IMR-90 (cell line): ENCODE measurements around the gene PPY. TPM values are rescaled to one million over a fixed set of nuclear protein-coding genes. Genes with fewer than 3 reads are reported as not detected.

Experiments used
- ATAC-seq: fragments of 200-7000 bp; cut with Tn5 transposase; 2 replicates; pipeline ENCODE4 v1.9.1; 2020; ENCODE audit warnings: low read depth, mild to moderate bottlenecking, moderate library complexity
- BruUV-seq: library from RNA; stranded (reverse); fragments of 400-500 nt; replicated peaks from 2 replicates; lab custom pipeline; 2021; lab: Mats Ljungman, UMichigan
- CTCF ChIA-PET: fragments of 300-600 bp; formaldehyde crosslinking; extraction: SDS; loops from one replicate; lab custom pipeline; 2021; ENCODE audit warnings: antibody characterized with exemption; lab: Yijun Ruan, JAX
- POLR2A ChIA-PET: fragments of 300-600 bp; sonication (Branson Sonifier 250); formaldehyde crosslinking; loops from one replicate; lab custom pipeline; 2022; ENCODE audit warnings: antibody characterized with exemption; ENCODE audit not compliant: unreplicated experiment; lab: Charles Lee
- DNase-seq: peaks from one replicate; pipeline ENCODE4 v3.0.0; 2013
- H2AFZ ChIP-seq: replicated peaks from 2 replicates; pipeline ENCODE3; 2013; ENCODE audit warnings: low read length, mild to moderate bottlenecking; ENCODE audit not compliant: poor library complexity
- H2AK5ac ChIP-seq: 2 replicates; pipeline ENCODE4 v1.6.1; 2013; ENCODE audit warnings: low read depth, low read length, inconsistent platforms
- H2AK9ac ChIP-seq: replicated peaks from 2 replicates; pipeline ENCODE3; 2013; ENCODE audit warnings: mild to moderate bottlenecking, low read depth, low read length, moderate library complexity; ENCODE audit not compliant: poor library complexity
- H2BK120ac ChIP-seq: 2 replicates; pipeline ENCODE4 v1.6.1; 2013; ENCODE audit warnings: low read depth, low read length, inconsistent platforms
- H2BK15ac ChIP-seq: 3 replicates; pipeline ENCODE4 v1.6.1; 2013; ENCODE audit warnings: low read depth, low read length, inconsistent platforms
- H2BK20ac ChIP-seq: 2 replicates; pipeline ENCODE4 v1.6.1; 2013; ENCODE audit warnings: low read depth, mild to moderate bottlenecking, inconsistent platforms, low read length, moderate library complexity
- H2BK5ac ChIP-seq: 2 replicates; pipeline ENCODE4 v1.6.1; 2013; ENCODE audit warnings: mild to moderate bottlenecking, low read depth, low read length, inconsistent platforms; ENCODE audit not compliant: poor library complexity, severe bottlenecking
- H3K14ac ChIP-seq: replicated peaks from 2 replicates; pipeline ENCODE4 v1.6.1; 2013; ENCODE audit warnings: low read depth, low read length, inconsistent platforms
- H3K18ac ChIP-seq: 2 replicates; pipeline ENCODE4 v1.6.1; 2013; ENCODE audit warnings: low read depth, low read length, control low read depth
- H3K23ac ChIP-seq: 2 replicates; pipeline ENCODE4 v1.6.1; 2013; ENCODE audit warnings: low read depth, low read length, inconsistent platforms
- H3K27ac ChIP-seq: 2 replicates; pipeline ENCODE4 v1.5.1; 2013; ENCODE audit warnings: mild to moderate bottlenecking, control low read depth, low read length; ENCODE audit not compliant: insufficient read depth
- H3K27me3 ChIP-seq: 2 replicates; pipeline ENCODE4 v1.6.1; 2013; ENCODE audit warnings: low read length; ENCODE audit not compliant: control insufficient read depth, insufficient read depth
- H3K36me3 ChIP-seq: 2 replicates; pipeline ENCODE4 v1.6.1; 2013; ENCODE audit warnings: low read length, mixed read lengths; ENCODE audit not compliant: control insufficient read depth, insufficient read depth
- H3K4ac ChIP-seq: 2 replicates; pipeline ENCODE4 v1.6.1; 2013; ENCODE audit warnings: low read depth, low read length, inconsistent platforms
- H3K4me1 ChIP-seq: 2 replicates; pipeline ENCODE4 v1.6.1; 2013; ENCODE audit warnings: low read length, mixed read lengths; ENCODE audit not compliant: control insufficient read depth, insufficient read depth
- H3K4me2 ChIP-seq: 2 replicates; pipeline ENCODE4 v1.6.1; 2013; ENCODE audit warnings: low read depth, mild to moderate bottlenecking, control low read depth, low read length, moderate library complexity
- H3K4me3 ChIP-seq: 2 replicates; pipeline ENCODE4 v1.5.1; 2013; ENCODE audit warnings: low read depth, mild to moderate bottlenecking, control low read depth, low read length, moderate library complexity; ENCODE audit not compliant: insufficient read depth
- H3K56ac ChIP-seq: 2 replicates; pipeline ENCODE4 v1.6.1; 2013; ENCODE audit warnings: low read length, inconsistent platforms; ENCODE audit not compliant: insufficient read depth; ENCODE audit errors: extremely low read depth
- H3K79me1 ChIP-seq, 2 experiments: 2 replicates each; pipeline ENCODE4 v1.6.1; 2013; ENCODE audit warnings: low read length in 2 of 2, inconsistent platforms in 1 of 2, low read depth in 1 of 2
- H3K9ac ChIP-seq: 2 replicates; pipeline ENCODE4 v1.6.1; 2013; ENCODE audit warnings: low read depth, low read length, control low read depth
- H3K9me1 ChIP-seq: 2 replicates; pipeline ENCODE4 v1.6.1; 2013; ENCODE audit warnings: low read length, inconsistent platforms; ENCODE audit not compliant: insufficient read depth
- H3K9me3 ChIP-seq: 2 replicates; pipeline ENCODE4 v1.6.1; 2013; ENCODE audit warnings: low read length; ENCODE audit not compliant: control insufficient read depth, insufficient read depth
- H4K20me1 ChIP-seq: 2 replicates; pipeline ENCODE4 v1.6.1; 2013; ENCODE audit warnings: low read length, inconsistent platforms; ENCODE audit not compliant: insufficient read depth
- H4K5ac ChIP-seq: 2 replicates; pipeline ENCODE4 v1.6.1; 2013; ENCODE audit warnings: mild to moderate bottlenecking, low read depth, low read length, control low read depth
- H4K8ac ChIP-seq, 2 experiments: 2 replicates each; pipeline ENCODE4 v1.6.1; 2013; ENCODE audit warnings: low read depth in 2 of 2, low read length in 2 of 2, control low read depth in 1 of 2, inconsistent platforms in 1 of 2
- H4K91ac ChIP-seq: 2 replicates; pipeline ENCODE4 v1.6.1; 2013; ENCODE audit warnings: low read depth, low read length, inconsistent platforms; ENCODE audit not compliant: insufficient read depth
- BHLHE40 ChIP-seq: fragments of 150-350 bp; IDR thresholded peaks from 2 replicates; pipeline ENCODE4 v1.6.1; 2016; ENCODE audit warnings: mild to moderate bottlenecking, low read depth, low read length
- CHD1 ChIP-seq: IDR thresholded peaks from 2 replicates; pipeline ENCODE4 v1.6.1; 2012; ENCODE audit warnings: low read depth, low read length, improper control_type of control experiment
- CTCF ChIP-seq: conservative IDR thresholded peaks from 2 replicates; pipeline ENCODE4 v1.5.1; 2012; ENCODE audit warnings: mild to moderate bottlenecking, low read depth, low read length, improper control_type of control experiment
- FOS ChIP-seq: fragments of 150-350 bp; IDR thresholded peaks from 2 replicates; pipeline ENCODE4 v1.6.1; 2016; ENCODE audit warnings: low read depth, low read length
- MAFK ChIP-seq: IDR thresholded peaks from 2 replicates; pipeline ENCODE4 v1.6.1; 2012; ENCODE audit warnings: low read depth, low read length, improper control_type of control experiment
- RAD21 ChIP-seq: IDR thresholded peaks from 2 replicates; pipeline ENCODE4 v1.6.1; 2012; ENCODE audit warnings: low read length, improper control_type of control experiment
- RCOR1 ChIP-seq: IDR thresholded peaks from 2 replicates; pipeline ENCODE4 v1.6.1; 2012; ENCODE audit warnings: mild to moderate bottlenecking, low read length, improper control_type of control experiment; ENCODE audit not compliant: insufficient replicate concordance
- RFX5 ChIP-seq: IDR thresholded peaks from 2 replicates; pipeline ENCODE4 v1.8.0; 2012; ENCODE audit warnings: low read depth, mild to moderate bottlenecking, low read length, moderate library complexity
- SMC3 ChIP-seq: fragments of 150-350 bp; IDR thresholded peaks from 2 replicates; pipeline ENCODE4 v1.6.1; 2016; ENCODE audit warnings: low read depth, mild to moderate bottlenecking, antibody characterized with exemption, low read length, moderate library complexity
- WGBS, 2 experiments: methylation state at CpG; one replicate each; pipeline versions ENCODE4 v1.1.5 to v1.1.7; 2013; ENCODE audit warnings: missing lambda C conversion rate in 2 of 2; ENCODE audit not compliant: insufficient read length in 1 of 2; ENCODE audit errors: extremely low coverage in 2 of 2; 5-methylcytosine and 5-hydroxymethylcytosine counted together
- dilution Hi-C: fragments of 300-500 bp; cut with HindIII; formaldehyde crosslinking; loops from one replicate; pipeline ENCODE4 v1.14.3; 2018; ENCODE audit warnings: low sequenced_read_pairs; ENCODE audit not compliant: unreplicated experiment
- in situ Hi-C: fragments of 300-500 bp; cut with MboI; formaldehyde crosslinking; loops from 3 replicates; pipeline ENCODE4 v1.14.3; 2019; ENCODE audit warnings: low sequenced_read_pairs, inconsistent platforms, mixed read lengths
- intact Hi-C: fragments of 100-400 bp; cut with micrococcal nuclease; formaldehyde crosslinking; loops from 2 replicates; pipeline ENCODE4 v1.10.0; 2022
- polyA plus RNA-seq, 3 experiments: library from polyadenylated mRNA; depleted of rRNA; stranded (reverse); fragments of >200 nt; gene quantifications; 2 replicates each; pipeline ENCODE4 v1.2.3, GENCODE V29; 2012; ENCODE audit warnings: low replicate concordance in 1 of 3
- total RNA-seq: library from RNA; depleted of rRNA; stranded (reverse); fragments of >200 nt; gene quantifications from 2 replicates; pipeline ENCODE4 v1.2.3, GENCODE V29; 2012

The PPY gene
- total and polyA plus RNA-seq, 2 of the 4 experiments (the other 2 are of a cell fraction) = not detected

DNA sequence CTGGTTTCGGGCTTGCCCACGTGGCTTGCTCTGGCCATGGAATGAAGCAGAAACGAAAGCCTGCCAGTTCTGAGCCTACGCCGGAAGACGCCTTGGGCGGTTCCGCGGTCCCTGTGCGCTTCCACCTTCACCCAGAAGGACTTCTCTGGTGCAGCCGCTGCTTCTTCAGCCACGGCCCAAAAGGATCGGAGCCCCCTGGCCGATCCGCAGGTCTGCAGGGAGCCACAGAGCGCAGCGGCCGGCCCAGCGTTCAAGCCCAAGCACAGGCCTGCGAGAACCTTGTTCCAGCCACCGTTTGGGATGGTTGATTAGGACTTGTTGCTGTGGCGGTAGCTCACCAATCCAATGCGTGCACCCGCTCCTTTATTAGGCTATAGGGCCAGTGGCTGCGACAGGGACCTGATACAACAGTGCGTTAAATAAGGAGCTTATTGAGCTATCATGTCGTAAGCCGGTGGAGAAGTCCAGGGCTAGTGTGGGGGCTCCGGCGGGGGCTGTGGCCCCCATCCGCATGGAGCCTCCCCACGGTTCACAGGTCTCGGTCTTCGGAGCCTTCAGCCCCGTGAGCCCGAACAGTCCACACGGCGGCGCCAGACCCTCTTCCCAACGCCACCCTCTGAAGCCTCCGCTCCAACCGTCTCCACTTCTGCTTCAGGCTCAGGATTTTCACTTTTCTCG is 24.8 kb downstream of the PPY start:
- POLR2A ChIA-PET = no interaction called here
- Histone ChIP-seq H3K56ac (no peak overlapping the region), H2AFZ (no peak overlapping the region), H3K9me1 (peaks cover 3% of the 10 kb centered on the region; the same call in 1 of the 2 replicates), H3K4me2 (peak overlapping the region; percentile 4; the same call in 1 of the 2 replicates), H4K91ac (no peak overlapping the region), H2BK15ac (no peak overlapping the region), H3K14ac (no peak overlapping the region), H3K79me1 (no peaks in the 10 kb centered on the region), H4K8ac (no peak overlapping the region), H3K27me3 (peaks cover 64% of the 10 kb centered on the region), H4K5ac (no peak overlapping the region), H2AK5ac (no peak overlapping the region), H2BK20ac (no peak overlapping the region), H2AK9ac (no peak overlapping the region), H3K27ac (no peak overlapping the region), H3K4me3 (no peak overlapping the region), H3K18ac (no peak overlapping the region), H3K4me1 (no peaks in the 10 kb centered on the region), H2BK120ac (no peak overlapping the region), H3K36me3 (no peaks in the 10 kb centered on the region), H4K20me1 (no peaks in the 10 kb centered on the region), H3K23ac (no peak overlapping the region), H2BK5ac (no peak overlapping the region), H3K9me3 (no peaks in the 10 kb centered on the region), H3K4ac (no peak overlapping the region), H3K9ac (no peak overlapping the region)
- WGBS, 2 experiments = 12% methylated on average over 12 of the region's 43 CpGs; no CpG with 5 or more reads in 1 of the 2 experiments
- dilution Hi-C loops = no loop called here
- CTCF ChIA-PET = no interaction called here
- DNase-seq (peak; percentile 10), ATAC-seq (peak; percentile 69)
- intact Hi-C loops = no loop called here
- in situ Hi-C loops = no loop called here
- TF ChIP-seq RAD21 (peak; percentile 31; the same call in 1 of the 2 replicates), CHD1 (no peak), RCOR1 (no peak), CTCF (peak; percentile 43), FOS (no peak), BHLHE40 (no peak), MAFK (no peak), RFX5 (no peak), SMC3 (0 out of 2 replicates have a peak, but pooled peaks have one; percentile 23)
- no TSS peak for BruUV-seq
